CD14-positive monocyte (primary cell): ENCODE measurements around the gene CAPZA3. TPM values are rescaled to one million over a fixed set of nuclear protein-coding genes. Genes with fewer than 3 reads are reported as not detected.

ENCODE experiments used
- DNase-seq, 3 donors: peaks; one replicate each; pipeline ENCODE4 v3.0.0-alpha.2; 2011 to 2022
- H2AFZ ChIP-seq: 2 replicates; pipeline ENCODE4 v1.6.0; 2012; ENCODE audit warnings: mild to moderate bottlenecking, low read depth, low read length, inconsistent platforms; ENCODE audit not compliant: insufficient read depth, poor library complexity, severe bottlenecking
- H3K27ac ChIP-seq, 2 donors: 1 replicate in 1 of 2; 2 replicates in 1 of 2; pipeline ENCODE4 v1.5.1; 2012 to 2013; ENCODE audit warnings: low read length in 2 of 2, control low read depth in 1 of 2, inconsistent platforms in 1 of 2, low read depth in 1 of 2, mild to moderate bottlenecking in 1 of 2
- H3K27me3 ChIP-seq, 2 donors: one replicate each; pipeline versions ENCODE4 v1.6.0 to v1.6.1; 2011 to 2013; ENCODE audit warnings: low read length in 2 of 2; ENCODE audit not compliant: control insufficient read depth in 2 of 2, insufficient read depth in 2 of 2
- H3K36me3 ChIP-seq, 2 donors: replicated peaks in 1 of 2; 1 replicate in 1 of 2; 2 replicates in 1 of 2; pipeline versions ENCODE4 v1.5.1 to v1.6.1; 2012 to 2013; ENCODE audit warnings: low read length in 2 of 2, control low read depth in 1 of 2, inconsistent platforms in 1 of 2, mild to moderate bottlenecking in 1 of 2; ENCODE audit not compliant: insufficient read depth in 2 of 2, control insufficient read depth in 1 of 2
- H3K4me1 ChIP-seq, 2 donors: 1 replicate in 1 of 2; 2 replicates in 1 of 2; pipeline versions ENCODE4 v1.5.1 to v1.6.1; 2012 to 2013; ENCODE audit warnings: low read length in 2 of 2, control low read depth in 1 of 2, inconsistent platforms in 1 of 2, mild to moderate bottlenecking in 1 of 2, moderate library complexity in 1 of 2; ENCODE audit not compliant: insufficient read depth in 2 of 2, control insufficient read depth in 1 of 2
- H3K4me2 ChIP-seq: replicated peaks from 2 replicates; pipeline ENCODE3; 2012; ENCODE audit warnings: low read length, moderate library complexity, mild to moderate bottlenecking; ENCODE audit not compliant: poor library complexity, severe bottlenecking; ENCODE audit errors: extremely low read depth
- H3K4me3 ChIP-seq, 3 experiments: fragments of 200-600 bp in 1 of 3; sonication (generic) in 1 of 3; replicated peaks in 1 of 3; 1 replicate in 2 of 3; 2 replicates in 1 of 3; pipeline ENCODE4 v1.5.1; 2011 to 2013; ENCODE audit warnings: low read length in 3 of 3, mild to moderate bottlenecking in 3 of 3, control low read depth in 2 of 3, low read depth in 2 of 3, inconsistent platforms in 1 of 3, moderate library complexity in 1 of 3
- H3K79me2 ChIP-seq: 2 replicates; pipeline ENCODE4 v1.6.0; 2012; ENCODE audit warnings: mild to moderate bottlenecking, control low read depth, inconsistent platforms, low read length, moderate library complexity; ENCODE audit not compliant: insufficient read depth
- H3K9ac ChIP-seq: 2 replicates; pipeline ENCODE4 v1.6.0; 2017; ENCODE audit warnings: low read length, mild to moderate bottlenecking; ENCODE audit not compliant: insufficient read depth, poor library complexity, severe bottlenecking
- H3K9me3 ChIP-seq, 2 donors: replicated peaks in 1 of 2; 1 replicate in 1 of 2; 2 replicates in 1 of 2; pipeline versions ENCODE4 v1.5.1 to v1.6.1; 2012 to 2013; ENCODE audit warnings: low read length in 2 of 2, control low read depth in 1 of 2; ENCODE audit not compliant: control insufficient read depth in 1 of 2, insufficient read depth in 1 of 2
- H4K20me1 ChIP-seq: 2 replicates; pipeline ENCODE4 v1.6.0; 2012; ENCODE audit warnings: mild to moderate bottlenecking, low read length, control low read depth, moderate library complexity; ENCODE audit not compliant: insufficient read depth
- H3K27ac Mint-ChIP-seq, 7 donors: one replicate each; pipeline ENCODE4 v1.8.0; 2020; ENCODE audit warnings: mild to moderate bottlenecking in 7 of 7, mixed read lengths in 7 of 7, moderate library complexity in 6 of 7, inconsistent platforms in 2 of 7
- H3K27me3 Mint-ChIP-seq, 3 donors: one replicate each; pipeline ENCODE4 v1.8.0; 2021 to 2022; ENCODE audit warnings: low read depth in 3 of 3, mild to moderate bottlenecking in 3 of 3, mixed read lengths in 3 of 3, moderate library complexity in 3 of 3, inconsistent platforms in 1 of 3
- H3K36me3 Mint-ChIP-seq, 2 donors: one replicate each; pipeline ENCODE4 v1.8.0; 2020; ENCODE audit warnings: mixed read lengths in 2 of 2, inconsistent platforms in 1 of 2, mild to moderate bottlenecking in 1 of 2
- H3K4me1 Mint-ChIP-seq: one replicate; pipeline ENCODE4 v1.8.0; 2020; ENCODE audit warnings: mild to moderate bottlenecking, mixed read lengths
- H3K4me3 Mint-ChIP-seq, 2 donors: one replicate each; pipeline ENCODE4 v1.8.0; 2020; ENCODE audit warnings: mild to moderate bottlenecking in 2 of 2, mixed read lengths in 2 of 2, moderate library complexity in 1 of 2
- H3K9me3 Mint-ChIP-seq, 7 donors: one replicate each; pipeline ENCODE4 v1.8.0; 2020 to 2022; ENCODE audit warnings: mixed read lengths in 7 of 7, mild to moderate bottlenecking in 6 of 7, moderate library complexity in 6 of 7, inconsistent platforms in 2 of 7
- WGBS: methylation state at CpG from one replicate; pipeline ENCODE4 v1.1.5; 2013; ENCODE audit warnings: missing lambda C conversion rate; ENCODE audit not compliant: insufficient coverage; 5-methylcytosine and 5-hydroxymethylcytosine counted together
- intact Hi-C, 2 donors: fragments of 100-400 bp; cut with micrococcal nuclease; formaldehyde crosslinking; loops; one replicate each; pipeline versions ENCODE4 v1.15.0 to v1.15.1; 2023
- polyA plus RNA-seq, 3 donors: library from polyadenylated mRNA; depleted of rRNA in 1 of 3; unstranded in 2 of 3; stranded (reverse) in 1 of 3; fragments of 300-500 nt in 2 of 3; fragments of >200 nt in 1 of 3; fragmentation: Illumina TruSeq in 2 of 3; gene quantifications; 1 replicate in 2 of 3; 2 replicates in 1 of 3; pipeline ENCODE4 v1.2.3, GENCODE V29; 2012 to 2021
- TF ChIP-seq, protein P1 (sequence below): fragments of 200-600 bp; IDR thresholded peaks from one replicate; pipeline ENCODE4 v1.8.0; 2022; ENCODE audit warnings: antibody characterized with exemption, mild to moderate bottlenecking

The CAPZA3 gene
- polyA plus RNA-seq, 3 donors = not detected

DNA sequence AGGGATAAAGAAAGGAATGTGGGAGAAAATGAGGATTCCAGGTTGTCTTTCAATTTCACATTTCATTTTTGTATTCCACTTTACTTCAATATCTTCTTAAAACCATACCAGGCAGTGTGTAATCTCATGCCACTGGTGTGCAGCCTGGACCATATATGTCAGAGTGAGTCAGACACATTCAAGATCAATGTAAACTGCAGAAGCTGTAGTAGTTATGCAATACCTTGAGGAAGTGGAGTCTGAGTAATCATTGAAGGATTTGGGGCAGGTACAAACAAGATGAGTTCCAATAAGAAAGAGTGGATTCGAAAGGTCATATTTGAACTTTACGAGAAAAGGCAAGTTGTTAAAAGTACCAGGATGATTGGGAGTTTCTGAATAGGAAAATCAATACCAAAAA lies 14.2 kb upstream of the CAPZA3 start:
- Histone ChIP-seq H3K4me3 (no peak overlapping the region), H3K9ac (no peak overlapping the region), H3K9me3 (peaks cover 0 to 4% of the 10 kb centered on the region in 2 donors), H2AFZ (no peak overlapping the region), H3K79me2 (no peaks in the 10 kb centered on the region), H3K4me2 (no peak overlapping the region), H3K27me3 (no peaks in the 10 kb centered on the region), H3K36me3 (no peaks in the 10 kb centered on the region), H4K20me1 (no peaks in the 10 kb centered on the region), H3K27ac (no peak overlapping the region), H3K4me1 (no peaks in the 10 kb centered on the region)
- TF ChIP-seq, protein P1, sequence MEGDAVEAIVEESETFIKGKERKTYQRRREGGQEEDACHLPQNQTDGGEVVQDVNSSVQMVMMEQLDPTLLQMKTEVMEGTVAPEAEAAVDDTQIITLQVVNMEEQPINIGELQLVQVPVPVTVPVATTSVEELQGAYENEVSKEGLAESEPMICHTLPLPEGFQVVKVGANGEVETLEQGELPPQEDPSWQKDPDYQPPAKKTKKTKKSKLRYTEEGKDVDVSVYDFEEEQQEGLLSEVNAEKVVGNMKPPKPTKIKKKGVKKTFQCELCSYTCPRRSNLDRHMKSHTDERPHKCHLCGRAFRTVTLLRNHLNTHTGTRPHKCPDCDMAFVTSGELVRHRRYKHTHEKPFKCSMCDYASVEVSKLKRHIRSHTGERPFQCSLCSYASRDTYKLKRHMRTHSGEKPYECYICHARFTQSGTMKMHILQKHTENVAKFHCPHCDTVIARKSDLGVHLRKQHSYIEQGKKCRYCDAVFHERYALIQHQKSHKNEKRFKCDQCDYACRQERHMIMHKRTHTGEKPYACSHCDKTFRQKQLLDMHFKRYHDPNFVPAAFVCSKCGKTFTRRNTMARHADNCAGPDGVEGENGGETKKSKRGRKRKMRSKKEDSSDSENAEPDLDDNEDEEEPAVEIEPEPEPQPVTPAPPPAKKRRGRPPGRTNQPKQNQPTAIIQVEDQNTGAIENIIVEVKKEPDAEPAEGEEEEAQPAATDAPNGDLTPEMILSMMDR = no peak
- Mint-ChIP-seq H3K27ac (no peak overlapping the region), H3K4me1 (no peaks in the 10 kb centered on the region), H3K9me3 (peaks cover 0 to 6% (median 2%) of the 10 kb centered on the region in 7 donors), H3K27me3 (no peaks in the 10 kb centered on the region), H3K4me3 (no peak overlapping the region), H3K36me3 (no peaks in the 10 kb centered on the region)
- DNase-seq = peak in 1 of 3 donors; percentile 4
- WGBS = 100% methylated on average over 1 of the region's 2 CpGs
- intact Hi-C loops = no loop called here

DNA sequence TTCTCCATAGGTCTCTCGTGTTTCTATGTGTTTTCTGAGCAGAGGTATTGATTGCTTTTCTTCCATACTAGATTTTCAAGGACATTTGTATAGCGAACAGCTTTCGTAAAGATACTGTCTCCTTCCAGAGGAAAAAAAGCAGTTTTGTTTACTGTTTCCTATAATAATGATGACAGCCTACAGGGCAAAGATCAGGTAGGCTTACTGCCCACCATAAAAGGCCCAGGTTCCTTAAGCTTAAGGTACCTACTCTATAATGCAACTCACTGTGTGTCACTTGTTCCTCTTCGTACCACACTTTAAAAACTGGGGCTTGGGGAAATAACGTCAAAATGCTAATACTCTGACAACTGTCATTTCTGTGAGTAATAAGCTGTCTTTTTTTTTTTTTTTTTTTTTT lies 6.8 kb upstream of the CAPZA3 start:
- Histone ChIP-seq H2AFZ (no peak overlapping the region), H4K20me1 (no peaks in the 10 kb centered on the region)
- no CpG with 5 or more reads among the region's 5 CpGs for WGBS

More for the DNA sequence above, 6.8 kb upstream of the CAPZA3 start:
- Histone ChIP-seq H3K9ac (no peak overlapping the region), H3K4me3 (no peak overlapping the region), H3K79me2 (no peaks in the 10 kb centered on the region), H3K27me3 (no peaks in the 10 kb centered on the region), H3K27ac (no peak overlapping the region), H3K9me3 (peaks cover 7 to 8% of the 10 kb centered on the region in 2 donors), H3K36me3 (no peaks in the 10 kb centered on the region), H3K4me2 (no peak overlapping the region), H3K4me1 (no peaks in the 10 kb centered on the region)
- TF ChIP-seq, protein P1 = no peak
- Mint-ChIP-seq H3K9me3 (peaks cover 3 to 19% (median 7%) of the 10 kb centered on the region in 7 donors), H3K27ac (no peak overlapping the region), H3K36me3 (no peaks in the 10 kb centered on the region), H3K4me3 (no peak overlapping the region), H3K4me1 (no peaks in the 10 kb centered on the region), H3K27me3 (peaks cover 0 to 1% (median 0%) of the 10 kb centered on the region in 3 donors)
- intact Hi-C loops = no loop called here
- no peak for DNase-seq
